Activated CD4-positive, alpha-beta T cell treated with anti-CD3 and anti-CD28 coated beads, Interleukin-2, amount 50 U/mL, for 16 hours (primary cell): ENCODE measurements around the gene APOL4.
A peak's percentile ranks its signal among the peaks of the same experiment; 100 is the strongest.
"Not testable (repeated sequence)": the region's sequence is repeated elsewhere in the genome, so short reads cannot be mapped to it uniquely, and the experiment has no call there.

Experiments
- DNase-seq: peaks from one replicate; pipeline ENCODE4 v3.0.0-alpha.2; 2020

Gene APOL4

GRCh38 chr22:36180928-36181327 is 20.7 kb downstream of the APOL4 start:
- no peak for DNase-seq

GRCh38 chr22:36180038-36180880 is 21.4 kb downstream of the APOL4 start:
- peak; percentile 77 for DNase-seq

- DNase-seq = no peak
Observed at GRCh38 chr22:36177160-36177559, 24.4 kb downstream of the APOL4 start.

DNA sequence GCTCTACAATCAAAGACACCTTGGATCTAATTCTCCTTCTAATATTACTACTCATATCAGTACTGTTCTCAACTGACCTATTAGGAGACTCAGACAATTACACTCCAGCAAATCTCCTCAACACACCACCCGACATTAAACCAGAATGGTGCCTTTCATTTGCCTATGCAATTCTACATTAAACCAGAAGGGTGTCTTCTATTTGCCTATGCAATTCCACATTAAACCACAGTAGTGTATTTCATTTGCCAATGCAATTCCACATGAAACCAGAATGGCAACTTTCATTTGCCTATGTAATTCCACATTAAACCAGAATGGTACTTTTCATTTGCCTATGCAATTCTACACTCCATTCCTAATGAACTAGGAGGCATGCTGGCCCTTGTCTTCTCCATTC is 25.7 kb downstream of the APOL4 start:
- no peak for DNase-seq

- DNase-seq = no peak
Observed at GRCh38 chr22:36171941-36172340, 29.7 kb downstream of the APOL4 start.

GRCh38 chr22:36166518-36167220 is 34.9 kb downstream of the APOL4 start:
- DNase-seq = no peak

DNA sequence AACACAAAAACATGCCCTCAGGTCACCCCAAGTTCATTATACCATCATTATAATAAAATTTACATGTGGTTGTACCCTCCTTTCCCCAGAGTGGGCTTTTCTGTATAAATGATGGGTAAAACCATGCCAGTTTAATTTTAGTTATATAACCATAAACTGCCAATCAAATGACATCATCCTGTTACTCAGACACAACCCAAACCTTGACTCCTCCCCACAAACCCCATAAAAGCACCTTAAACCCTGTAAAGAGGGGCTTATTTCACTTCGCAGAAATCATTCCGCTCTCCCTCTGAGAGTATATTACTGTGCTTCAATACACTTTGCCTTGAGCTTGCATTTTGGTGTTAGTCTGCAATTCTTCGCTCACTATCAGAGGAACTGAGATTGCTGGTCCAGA is 35.5 kb downstream of the APOL4 start:
- no peak for DNase-seq

- DNase-seq = no peak
Observed at GRCh38 chr22:36165141-36165540, 36.5 kb downstream of the APOL4 start.

DNA sequence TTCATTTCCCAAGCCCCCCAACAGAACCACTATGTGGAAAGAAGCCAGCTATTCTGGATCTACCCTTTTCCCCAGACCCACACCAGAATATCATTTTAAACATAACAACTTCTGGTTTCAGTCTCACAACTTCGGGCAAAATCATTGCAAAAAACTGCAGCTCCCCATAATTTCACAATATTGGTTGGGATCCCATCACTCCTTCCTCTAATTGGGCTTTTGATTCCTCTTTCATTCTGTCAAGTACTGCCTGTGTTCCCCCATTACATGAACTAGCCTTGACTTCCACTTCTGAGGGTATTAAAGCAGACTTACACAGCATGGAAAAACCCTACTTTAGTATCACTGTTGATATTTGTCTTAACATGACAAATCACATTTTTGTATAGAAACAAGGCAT is 37.0 kb downstream of the APOL4 start:
- DNase-seq = no peak

- no peak for DNase-seq
Observed at GRCh38 chr22:36163497-36163896, 38.1 kb downstream of the APOL4 start.

DNA sequence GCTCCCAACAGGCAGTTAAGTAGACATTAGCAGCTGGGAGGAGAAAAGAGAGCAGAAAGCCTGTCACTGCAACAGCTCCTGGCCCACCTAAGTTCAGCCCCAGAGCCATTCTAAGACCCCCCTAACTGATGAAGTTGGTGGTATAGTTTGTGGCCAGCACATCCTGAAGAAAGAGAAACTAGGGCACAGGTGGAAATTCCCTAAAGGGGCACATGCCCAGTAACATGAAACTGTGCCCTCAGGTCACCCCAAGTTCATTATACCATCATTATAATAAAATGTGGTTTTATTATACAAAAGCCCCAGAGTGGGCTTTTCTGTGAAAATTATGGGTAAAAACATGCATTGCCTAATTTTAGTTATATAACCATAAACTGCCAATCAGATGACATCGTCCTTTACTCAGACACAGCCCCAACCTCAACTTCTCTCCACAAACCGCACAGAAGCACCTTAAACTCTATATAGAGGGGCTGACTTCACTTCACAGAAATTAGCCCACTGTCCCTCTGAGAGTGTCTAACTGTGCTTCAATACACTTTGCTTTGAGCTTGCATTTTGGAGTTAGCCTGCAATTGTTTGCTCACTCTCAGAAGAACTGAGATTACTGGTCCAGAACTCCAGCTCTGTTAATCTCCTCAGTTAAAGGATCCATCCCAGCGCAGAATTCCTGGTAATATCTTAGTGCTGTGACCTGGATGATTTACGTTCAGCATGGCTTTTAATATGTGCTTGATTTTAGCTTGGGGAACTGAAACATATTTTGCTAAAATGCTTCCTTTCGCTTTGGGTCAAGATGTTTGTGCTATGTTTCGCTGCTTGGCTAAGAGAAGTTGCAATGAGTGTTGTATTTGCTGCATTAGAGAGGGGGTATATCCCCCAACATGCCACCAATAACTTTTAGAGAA is 39.2 kb downstream of the APOL4 start:
- peak; percentile 36 for DNase-seq

- DNase-seq = peak; percentile 32
Observed at GRCh38 chr22:36161793-36162126, 39.8 kb downstream of the APOL4 start.

DNA sequence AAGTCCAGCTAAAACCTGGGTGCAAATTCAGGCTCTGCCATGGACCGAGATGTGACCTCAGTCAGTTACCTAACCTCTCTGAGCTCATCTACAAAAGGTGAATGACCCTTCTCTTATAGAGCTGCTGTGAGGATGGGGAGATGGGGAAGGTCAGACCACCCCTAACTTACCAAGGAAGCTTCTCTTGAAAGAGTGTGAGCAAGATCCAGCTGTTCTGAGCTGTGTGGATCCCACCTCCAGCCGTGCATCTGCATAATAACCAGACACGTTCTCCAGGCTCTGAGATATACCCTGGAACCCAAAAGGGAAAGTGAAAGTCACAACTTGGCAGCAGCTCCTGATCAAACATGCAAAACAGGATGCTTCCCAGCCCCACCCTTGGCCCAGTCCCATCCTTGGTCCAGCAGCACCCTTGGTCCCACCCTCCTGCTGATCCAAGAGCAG is 41.1 kb downstream of the APOL4 start, which contains the start of gene APOL3:
Gene APOL3, minus strand, starts transcription at position 257 of the 444 bp plus-strand sequence. CDS start 11,700 bp downstream, outside the sequence.
- DNase-seq = peak; percentile 69

DNA sequence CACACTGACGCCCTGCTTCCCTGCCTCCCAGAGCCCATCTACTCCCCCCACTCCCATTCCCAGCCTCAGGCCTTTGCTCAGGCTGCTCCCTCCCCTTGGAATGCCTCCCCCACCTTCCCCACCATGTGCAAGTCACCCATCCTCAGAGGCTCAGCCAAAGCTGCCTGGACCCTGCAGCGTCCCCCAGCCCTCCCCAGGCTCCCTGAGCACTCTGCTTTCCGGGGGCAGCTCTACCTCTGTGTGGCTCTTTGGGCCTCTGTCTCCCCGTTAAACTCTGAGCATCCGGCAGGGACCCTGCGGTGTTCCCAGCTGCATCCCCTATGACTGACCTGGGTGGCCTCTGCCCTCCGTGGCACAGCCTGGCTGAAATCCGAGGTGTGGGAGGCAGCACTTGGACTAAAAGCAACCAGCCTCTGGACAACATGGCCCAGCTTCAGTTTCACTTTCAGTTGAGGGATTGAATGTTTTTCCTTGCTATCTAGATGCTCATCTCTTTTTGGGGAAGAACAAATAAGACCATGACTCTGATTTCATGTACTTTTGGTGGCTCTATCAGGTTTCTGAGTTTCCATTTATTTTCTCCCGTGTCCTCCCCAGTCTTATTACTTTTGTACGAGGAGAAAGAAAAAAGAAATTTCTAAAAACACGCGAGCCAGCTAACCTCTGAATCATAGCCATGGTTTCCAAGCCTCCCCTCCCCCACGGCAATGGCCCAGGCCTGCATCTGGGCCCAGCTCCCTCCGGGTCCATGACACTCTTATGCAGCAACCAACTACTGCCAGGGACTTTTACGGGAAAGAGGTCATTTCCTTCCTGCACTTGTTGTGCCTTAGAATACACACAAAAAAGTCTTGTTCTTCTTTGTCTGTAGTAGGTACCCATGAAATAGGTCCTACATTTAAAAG is 44.8 kb downstream of the APOL4 start:
- peak; percentile 72 for DNase-seq

DNA sequence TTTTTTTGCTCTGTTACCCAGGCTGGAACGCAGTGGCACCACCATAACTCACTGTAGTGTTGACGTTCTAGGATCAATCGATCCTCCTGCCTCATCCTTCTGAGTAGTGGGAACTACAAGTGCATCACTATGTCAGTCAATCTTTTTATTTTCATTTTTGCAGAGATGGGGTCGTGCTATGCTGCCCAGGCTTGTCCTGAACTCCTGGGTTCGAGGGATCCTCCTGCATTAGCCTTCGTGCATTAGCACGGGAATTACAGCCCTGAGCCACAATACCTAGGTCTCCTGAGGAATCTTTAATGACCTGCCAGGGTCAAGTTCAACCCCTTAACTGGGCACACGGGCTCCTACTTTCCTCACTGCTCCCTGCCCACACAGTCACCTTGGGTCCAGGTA is 45.5 kb downstream of the APOL4 start:
- DNase-seq = no peak

DNA sequence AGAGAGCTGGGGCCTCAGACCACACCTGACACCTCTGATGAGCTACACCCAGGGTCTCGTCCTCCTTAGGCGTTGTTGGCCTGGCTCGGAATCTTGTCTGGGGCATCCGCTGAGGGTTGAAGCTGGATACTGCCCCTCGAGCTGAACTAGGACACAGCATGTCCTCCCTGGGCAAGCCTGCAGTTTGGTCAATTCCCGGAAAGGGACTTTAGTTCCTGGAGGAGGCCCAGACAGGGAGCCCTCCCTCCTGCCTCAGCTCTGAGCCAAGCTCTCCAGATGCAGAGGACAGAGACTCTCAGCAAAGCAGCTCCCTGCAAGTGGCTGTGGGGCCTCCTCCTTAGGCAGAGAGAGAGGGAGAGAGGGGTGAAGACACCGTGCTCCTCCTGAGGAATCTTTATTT is 45.9 kb downstream of the APOL4 start:
- DNase-seq = no peak

DNA sequence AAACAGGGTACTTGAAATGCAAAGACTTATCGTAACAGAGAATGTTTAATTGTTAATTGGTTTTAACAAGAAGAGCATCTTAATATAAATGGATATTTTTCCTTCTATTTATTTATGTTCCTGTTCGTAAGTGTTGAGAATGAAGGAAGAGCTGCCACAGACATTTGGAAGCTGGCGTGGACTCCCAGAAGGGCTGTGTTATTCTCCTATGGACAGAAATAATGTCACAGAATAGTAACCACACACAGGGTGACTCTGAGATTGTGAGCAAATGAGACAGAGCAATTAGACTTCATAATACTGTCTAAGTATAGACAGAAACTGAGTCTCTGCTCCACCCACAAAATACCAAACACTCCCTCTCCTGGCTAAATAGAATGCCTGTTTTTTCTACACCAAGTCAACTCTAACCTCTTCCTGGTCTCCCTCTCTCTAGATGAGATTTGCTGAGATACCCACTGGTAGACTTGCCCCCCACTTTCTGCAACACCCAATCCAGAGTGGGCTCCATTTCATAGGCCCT is 47.1 kb downstream of the APOL4 start:
- no peak for DNase-seq

DNA sequence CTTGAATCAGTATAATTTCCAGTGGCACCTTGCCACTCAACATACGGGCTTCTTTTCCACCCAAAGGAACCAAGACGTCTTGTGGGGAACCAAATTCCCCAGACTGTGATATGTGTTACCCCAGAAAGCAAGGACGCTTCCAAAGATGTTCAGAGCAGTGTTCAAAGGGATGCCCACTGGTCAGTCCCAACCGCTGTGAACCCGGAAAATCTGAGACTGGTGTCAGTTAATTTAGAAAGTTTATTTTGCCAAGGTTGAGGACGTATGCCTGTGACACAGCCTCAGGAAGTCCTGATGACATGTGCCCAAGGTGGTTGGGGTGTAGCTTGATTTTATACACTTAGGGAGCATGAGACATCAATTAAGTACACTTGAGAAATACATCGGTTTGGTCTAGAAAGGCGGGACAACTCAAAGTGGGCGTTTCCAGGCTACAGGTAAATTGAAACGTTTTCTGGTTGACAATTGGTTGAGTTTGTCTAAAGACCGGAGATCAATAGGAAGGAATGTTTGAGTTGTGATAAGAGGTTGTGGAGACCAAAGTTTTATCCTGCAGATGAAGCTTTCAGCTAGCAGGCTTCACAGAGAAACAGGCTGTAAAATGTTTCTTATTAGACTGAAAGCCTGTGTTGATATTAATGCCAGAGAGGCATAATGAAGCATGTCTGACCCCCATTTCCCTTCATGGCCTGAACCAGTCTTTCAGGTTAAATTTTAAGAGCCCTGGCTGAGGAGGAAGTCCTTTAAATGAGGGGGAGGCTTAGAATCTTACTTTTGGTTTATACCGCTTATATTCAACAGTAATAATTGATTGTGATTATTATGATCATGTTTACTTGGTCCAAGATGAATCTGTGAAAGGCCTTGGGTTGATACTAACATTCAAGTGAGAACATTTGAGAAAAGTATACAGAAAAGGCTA is 47.8 kb downstream of the APOL4 start:
- DNase-seq = no peak

- not testable (repeated sequence) for DNase-seq
Observed at GRCh38 chr22:36152821-36153220, 48.8 kb downstream of the APOL4 start.

DNA sequence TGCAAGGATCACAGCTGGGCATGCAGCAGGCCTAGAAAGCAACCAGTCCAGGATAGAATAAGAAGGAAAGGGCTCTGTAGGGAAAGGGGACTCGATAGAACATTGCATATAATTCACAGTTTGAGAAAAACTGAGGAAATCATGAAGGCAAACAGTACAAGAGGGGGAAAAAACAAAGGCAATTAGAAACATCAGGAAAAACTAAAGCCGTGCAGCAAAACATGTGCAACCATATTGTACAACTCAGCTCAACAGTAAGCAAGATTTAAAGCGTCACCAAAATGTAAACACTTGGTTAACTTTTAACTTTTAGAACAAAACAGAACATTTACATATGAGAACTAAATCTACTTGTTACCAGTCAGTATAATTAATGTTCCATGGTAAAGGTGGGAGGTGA is 49.5 kb downstream of the APOL4 start:
- DNase-seq = no peak
